GM21529 (cell line): Measurements from ENCODE around the gene CT55.
"Not testable (repeated sequence)": the region's sequence is repeated elsewhere in the genome, so short reads cannot be mapped to it uniquely, and the experiment has no call there.

ENCODE experiments used
- ATAC-seq: cut with Tn5 transposase; IDR thresholded peaks from one replicate; pipeline ENCODE4 v1.9.1; 2021; ENCODE audit not compliant: unreplicated experiment

CT55 gene

GRCh38 chrX:135170877-135171519, at the start of gene CT55:
CT55 (minus strand) TSS chrX:135171398; CDS start chrX:135171171, 227 bp downstream.
- no peak for ATAC-seq

GRCh38 chrX:135213200-135213844, 42.1 kb upstream of the CT55 start:
- peak; percentile 52 for ATAC-seq

DNA sequence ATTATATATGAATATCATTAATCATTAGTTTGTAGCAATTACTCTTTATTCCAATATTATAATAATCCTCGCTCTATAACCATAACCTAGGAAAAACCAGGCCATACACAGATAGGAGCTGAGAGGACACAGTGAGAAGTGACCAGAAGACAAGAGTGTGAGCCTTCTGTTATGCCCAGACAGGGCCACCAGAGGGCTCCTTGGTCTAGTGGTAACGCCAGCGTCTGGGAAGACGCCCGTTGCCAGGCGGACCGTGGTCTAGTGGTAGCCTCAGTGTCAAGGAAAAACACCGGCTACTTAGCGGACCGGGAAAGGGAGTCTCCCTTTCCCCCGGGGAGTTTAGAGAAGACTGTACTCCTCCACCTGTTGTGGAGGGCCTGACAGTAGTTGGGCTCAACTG, 35.2 kb upstream of the CT55 start:
- not testable (repeated sequence) for ATAC-seq

GRCh38 chrX:135200297-135200696, 29.1 kb upstream of the CT55 start:
- no peak for ATAC-seq

DNA sequence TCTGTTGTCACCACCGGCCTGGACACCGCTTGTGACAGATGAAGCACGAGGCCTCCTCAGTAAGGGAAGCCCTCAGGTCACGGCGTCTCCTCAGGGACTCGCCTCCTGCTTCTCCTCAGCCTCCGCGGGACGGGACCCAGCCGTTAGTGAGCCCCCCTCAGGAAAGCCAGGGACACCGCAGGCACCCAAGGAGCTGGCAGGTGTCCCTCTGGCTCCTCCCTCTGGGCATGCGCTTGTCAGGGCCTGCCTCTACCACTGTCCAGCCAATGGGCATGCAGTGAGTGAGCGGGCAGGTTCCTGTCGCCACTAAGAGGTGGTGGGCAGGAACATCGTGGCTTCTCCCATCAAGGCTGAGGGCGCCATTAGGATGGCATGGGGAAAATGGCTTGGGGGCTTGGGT, 23.5 kb upstream of the CT55 start:
- ATAC-seq = no peak

DNA sequence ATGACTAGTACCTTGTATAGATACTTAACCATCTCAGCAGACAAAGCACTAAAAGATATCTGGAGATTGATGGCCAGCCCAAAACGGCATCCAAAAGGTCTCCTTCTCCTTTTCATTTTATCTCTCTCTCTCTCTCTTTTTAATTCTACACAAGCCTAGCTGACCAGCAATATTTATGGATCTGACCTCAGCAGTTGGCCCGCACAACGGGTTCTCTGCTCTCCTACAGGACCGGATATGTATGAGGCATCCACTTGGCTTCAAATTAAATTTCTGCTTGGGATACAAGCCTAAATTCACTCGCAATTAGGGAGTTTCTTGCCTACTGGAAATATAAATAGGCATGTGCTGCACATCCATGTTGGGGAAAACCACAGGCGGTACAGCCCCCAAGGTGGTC, 22.5 kb upstream of the CT55 start:
- no peak for ATAC-seq

GRCh38 chrX:135191838-135192237, 20.6 kb upstream of the CT55 start:
- ATAC-seq = no peak

- peak; percentile 95 for ATAC-seq
These were observed 14.7 kb upstream of the CT55 start for GRCh38 chrX:135185795-135186443.

DNA sequence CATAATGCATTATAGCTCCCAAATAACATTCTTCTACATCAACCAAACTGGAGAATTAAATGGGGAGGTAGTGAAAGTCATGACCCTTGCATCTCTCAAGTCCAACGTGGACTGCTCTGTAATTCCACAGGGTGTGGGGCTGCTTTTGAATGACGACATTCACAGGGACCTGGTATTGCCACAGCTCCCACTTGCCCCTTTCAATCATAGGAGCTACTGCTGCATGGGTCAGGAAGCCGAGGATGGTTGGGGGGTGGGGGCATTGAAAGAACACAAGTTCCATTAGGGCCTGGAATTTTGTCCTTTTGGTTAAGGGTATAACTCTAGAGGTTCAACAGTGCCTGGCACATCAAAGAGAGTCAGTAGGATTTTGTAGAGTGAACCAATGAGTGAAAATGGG, 7.4 kb upstream of the CT55 start:
- no peak for ATAC-seq

GRCh38 chrX:135170468-135170867, 730 bp downstream of the CT55 start:
- no peak for ATAC-seq

GRCh38 chrX:135169534-135169933, 1.7 kb downstream of the CT55 start:
- ATAC-seq = not testable (repeated sequence)

GRCh38 chrX:135168486-135168885, 2.7 kb downstream of the CT55 start:
- ATAC-seq = no peak

- not testable (repeated sequence) for ATAC-seq
These were observed 16.5 kb downstream of the CT55 start for GRCh38 chrX:135154688-135155087.

DNA sequence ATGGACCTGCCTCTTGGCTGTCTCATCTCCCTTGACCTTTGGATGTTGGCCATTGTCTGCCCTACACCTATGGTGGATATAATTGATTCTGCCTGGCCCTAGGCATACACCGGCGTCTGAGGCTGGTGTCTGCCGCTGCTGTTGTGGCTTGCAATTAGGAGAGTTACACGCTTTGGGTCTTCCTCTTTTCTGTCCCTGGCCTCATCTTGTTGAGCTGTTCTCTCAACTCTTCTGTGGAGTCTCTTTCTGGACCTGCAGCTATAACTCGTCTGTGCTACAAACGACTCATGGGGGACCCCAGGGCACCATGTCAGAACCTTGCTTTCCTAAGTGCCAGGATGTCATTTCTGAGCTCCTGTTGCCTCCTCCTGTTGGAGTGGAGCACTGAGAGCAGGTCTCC, 45.1 kb downstream of the CT55 start:
- not testable (repeated sequence) for ATAC-seq

GRCh38 chrX:135120056-135120576, 51.1 kb downstream of the CT55 start, which contains the start of gene ETDB:
ETDB (minus strand) TSS chrX:135120526; CDS start chrX:135119261, 1,265 bp downstream.
- ATAC-seq = not testable (repeated sequence)

DNA sequence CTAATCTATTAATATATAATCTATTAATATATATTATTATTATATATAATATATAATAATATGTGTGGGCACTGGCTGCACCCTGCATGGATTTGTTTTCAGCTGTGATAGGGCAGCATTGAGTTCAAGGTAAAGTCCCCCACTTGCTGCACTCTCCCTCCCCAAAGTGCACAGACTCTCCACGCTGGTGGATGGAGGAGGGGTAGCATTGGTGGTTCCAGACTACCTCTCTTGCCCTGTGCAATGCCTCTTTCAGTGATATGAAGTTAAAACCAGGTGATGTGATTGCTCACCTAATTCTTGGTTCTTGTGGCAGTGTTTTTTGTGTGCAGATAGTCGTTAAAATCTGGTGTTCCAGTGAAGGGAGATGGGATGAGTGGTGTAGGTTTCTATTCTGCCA, 55.1 kb downstream of the CT55 start:
- not testable (repeated sequence) for ATAC-seq

- peak; percentile 96 for ATAC-seq
These were observed 56.8 kb downstream of the CT55 start for GRCh38 chrX:135114392-135114791.

GRCh38 chrX:135112743-135113142, 58.5 kb downstream of the CT55 start:
- no peak for ATAC-seq

GRCh38 chrX:135112096-135112729, 59.0 kb downstream of the CT55 start:
- peak; percentile 49 for ATAC-seq

- no peak for ATAC-seq
These were observed 61.6 kb downstream of the CT55 start for GRCh38 chrX:135109554-135109953.
